ENCODE results near the gene CCL8. TPM values are rescaled to one million over a fixed set of nuclear protein-coding genes. Genes with fewer than 3 reads are reported as not detected.

Gene CCL8
- total RNA-seq, 6 donors from 2014 or later = 0.29 to 3.2 (median 1.4) TPM; not detected in 3

DNA sequence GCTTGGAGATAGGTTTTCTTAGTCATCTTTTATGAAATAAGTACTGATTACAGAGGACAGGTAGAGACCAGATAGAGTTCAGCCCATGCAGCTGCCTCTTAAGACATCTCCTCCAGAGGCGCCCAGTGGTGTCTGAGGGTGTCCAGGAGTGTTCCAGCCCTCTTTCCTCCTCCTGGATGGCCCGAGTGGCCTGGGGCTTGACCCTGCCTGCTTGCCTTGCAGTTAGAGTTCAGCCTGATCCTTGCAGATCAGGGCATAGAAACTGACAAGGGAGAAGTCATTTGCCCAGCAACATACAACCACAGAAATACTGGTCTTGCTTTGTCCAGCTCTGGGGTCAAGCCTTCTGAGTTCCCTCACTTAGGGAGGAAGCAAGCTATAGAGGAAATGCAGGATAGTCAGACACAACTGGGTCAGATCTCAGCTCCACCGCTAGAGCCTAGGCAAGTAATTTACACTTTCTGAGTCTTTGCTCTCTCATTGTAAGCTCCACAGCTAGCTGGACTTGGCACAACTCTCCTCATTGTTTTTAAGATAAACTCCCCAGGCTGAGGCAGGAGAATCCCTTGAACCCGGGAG is 47.4 kb downstream of the CCL8 start:
- no peak for DNase-seq
- peaks cover 4 to 21% (median 7%) of the 10 kb centered on the region in 4 donors for H3K4me1 ChIP-seq
- no peak overlapping the region for H3K4me3 ChIP-seq
- no peak overlapping the region for H3K27ac ChIP-seq
- whole genome bisulfite sequencing, 2 donors = 62 to 67% methylated on average over 4 of the region's 4 CpGs
- H3K36me3 ChIP-seq = no peaks in the 10 kb centered on the region
- H3K27me3 ChIP-seq = no peaks in the 10 kb centered on the region
- no peaks in the 10 kb centered on the region for H3K9me3 ChIP-seq
- TF ChIP-seq EP300 (IDR thresholded peaks at IDR 0.05) = no peak
- no peak for TF ChIP-seq POLR2A (IDR thresholded peaks at IDR 0.05)
- no peak for TF ChIP-seq POLR2AphosphoS5 (IDR thresholded peaks at IDR 0.05)
- TF ChIP-seq, protein P1, sequence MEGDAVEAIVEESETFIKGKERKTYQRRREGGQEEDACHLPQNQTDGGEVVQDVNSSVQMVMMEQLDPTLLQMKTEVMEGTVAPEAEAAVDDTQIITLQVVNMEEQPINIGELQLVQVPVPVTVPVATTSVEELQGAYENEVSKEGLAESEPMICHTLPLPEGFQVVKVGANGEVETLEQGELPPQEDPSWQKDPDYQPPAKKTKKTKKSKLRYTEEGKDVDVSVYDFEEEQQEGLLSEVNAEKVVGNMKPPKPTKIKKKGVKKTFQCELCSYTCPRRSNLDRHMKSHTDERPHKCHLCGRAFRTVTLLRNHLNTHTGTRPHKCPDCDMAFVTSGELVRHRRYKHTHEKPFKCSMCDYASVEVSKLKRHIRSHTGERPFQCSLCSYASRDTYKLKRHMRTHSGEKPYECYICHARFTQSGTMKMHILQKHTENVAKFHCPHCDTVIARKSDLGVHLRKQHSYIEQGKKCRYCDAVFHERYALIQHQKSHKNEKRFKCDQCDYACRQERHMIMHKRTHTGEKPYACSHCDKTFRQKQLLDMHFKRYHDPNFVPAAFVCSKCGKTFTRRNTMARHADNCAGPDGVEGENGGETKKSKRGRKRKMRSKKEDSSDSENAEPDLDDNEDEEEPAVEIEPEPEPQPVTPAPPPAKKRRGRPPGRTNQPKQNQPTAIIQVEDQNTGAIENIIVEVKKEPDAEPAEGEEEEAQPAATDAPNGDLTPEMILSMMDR (IDR thresholded peaks at IDR 0.05) = no peak
- no peak for ATAC-seq (ENCODE audit: low FRiP score in 2 of 2)

- TF ChIP-seq EP300 (IDR thresholded peaks at IDR 0.05) (no peak), POLR2AphosphoS5 (IDR thresholded peaks at IDR 0.05) (no peak), POLR2A (IDR thresholded peaks at IDR 0.05) (no peak)
- TF ChIP-seq, protein P1 (IDR thresholded peaks at IDR 0.05) = no peak
- no peaks in the 10 kb centered on the region for H3K27me3 ChIP-seq
- H3K9me3 ChIP-seq = no peaks in the 10 kb centered on the region
- no peak overlapping the region for H3K4me3 ChIP-seq
- WGBS, 2 donors = 84 to 85% methylated on average over 9 of the region's 9 CpGs
- no peaks in the 10 kb centered on the region for H3K36me3 ChIP-seq
- peaks cover 4 to 21% (median 7%) of the 10 kb centered on the region in 4 donors for H3K4me1 ChIP-seq
- no peak overlapping the region for H3K27ac ChIP-seq
- no peak for ATAC-seq (ENCODE audit: low FRiP score in 2 of 2)
- no peak for DNase-seq
Measured at GRCh38 chr17:34367486-34368195, 48.4 kb downstream of the CCL8 start.

DNA sequence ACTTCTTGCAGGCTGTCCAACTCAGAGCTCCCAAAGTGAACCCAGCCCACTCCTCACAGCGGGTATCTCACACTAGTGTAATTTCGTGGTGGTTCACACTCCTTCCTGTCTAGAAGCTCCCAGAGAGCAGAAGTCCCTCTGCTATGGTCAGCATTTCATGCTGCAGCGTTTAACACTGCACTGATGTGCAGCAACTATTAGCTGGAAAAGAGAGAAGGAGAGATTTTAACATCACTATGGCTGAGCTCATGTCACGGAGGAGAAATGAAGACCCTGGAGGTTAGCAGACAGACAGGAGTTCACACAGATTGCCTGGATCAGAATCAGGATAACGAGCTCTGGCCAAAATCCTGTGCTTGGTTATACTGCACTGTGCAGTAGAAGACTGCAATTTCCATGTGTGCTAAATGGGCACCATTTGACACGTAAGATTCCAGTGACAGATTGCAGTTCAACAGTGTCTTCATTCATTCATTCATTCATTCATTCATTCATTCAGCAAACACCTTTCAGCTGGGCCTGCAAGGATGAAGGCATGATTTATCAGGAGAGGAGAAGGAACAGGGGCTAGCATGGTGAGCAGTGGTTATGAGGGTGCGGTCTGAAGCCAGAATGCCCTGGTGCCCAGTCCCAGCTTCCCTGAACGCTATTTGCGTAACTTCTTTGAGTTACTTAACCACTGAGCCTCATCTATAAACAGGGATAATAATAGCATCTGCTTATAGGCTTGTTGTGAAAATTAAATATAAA is 49.1 kb downstream of the CCL8 start:
- peak in 1 of 2 donors; percentile 7 for ATAC-seq (ENCODE audit: low FRiP score in 2 of 2)
- WGBS, 2 donors = 57 to 71% methylated on average over 9 of the region's 9 CpGs
- peaks cover 4 to 21% (median 7%) of the 10 kb centered on the region in 4 donors for H3K4me1 ChIP-seq
- no peaks in the 10 kb centered on the region for H3K27me3 ChIP-seq
- no peak for TF ChIP-seq POLR2A (IDR thresholded peaks at IDR 0.05)
- TF ChIP-seq EP300 (IDR thresholded peaks at IDR 0.05) = no peak
- TF ChIP-seq, protein P1 (IDR thresholded peaks at IDR 0.05) = no peak
- TF ChIP-seq POLR2AphosphoS5 (IDR thresholded peaks at IDR 0.05) = no peak
- H3K4me3 ChIP-seq = no peak overlapping the region
- H3K9me3 ChIP-seq = no peaks in the 10 kb centered on the region
- DNase-seq = no peak
- no peak overlapping the region for H3K27ac ChIP-seq
- no peaks in the 10 kb centered on the region for H3K36me3 ChIP-seq

- H3K27ac ChIP-seq = no peak overlapping the region
- ATAC-seq (ENCODE audit: low FRiP score in 2 of 2) (peak in 1 of 2 donors; percentile 32), DNase-seq (no peak)
- WGBS, 2 donors = 39 to 44% methylated on average over 4 of the region's 4 CpGs
- no peaks in the 10 kb centered on the region for H3K36me3 ChIP-seq
- no peak overlapping the region for H3K4me3 ChIP-seq
- TF ChIP-seq POLR2AphosphoS5 (IDR thresholded peaks at IDR 0.05) (no peak), EP300 (IDR thresholded peaks at IDR 0.05) (no peak), POLR2A (IDR thresholded peaks at IDR 0.05) (no peak)
- TF ChIP-seq, protein P1 (IDR thresholded peaks at IDR 0.05) = no peak
- H3K9me3 ChIP-seq = no peaks in the 10 kb centered on the region
- no peaks in the 10 kb centered on the region for H3K27me3 ChIP-seq
- H3K4me1 ChIP-seq = peaks cover 4 to 21% (median 7%) of the 10 kb centered on the region in 4 donors
Measured at GRCh38 chr17:34368946-34369500, 49.8 kb downstream of the CCL8 start.
